SIG-M5 (cell line): ENCODE results near the gene MAEA.
"Not testable (repeated sequence)": the region's sequence is repeated elsewhere in the genome, so short reads cannot be mapped to it uniquely, and the experiment has no call there.

Experiments used
- DNase-seq: peaks from one replicate; lab custom pipeline; 2025; lab: John Stamatoyannopoulos, UW

MAEA gene

GRCh38 chr4:1335193-1335883, 45.6 kb downstream of the MAEA start:
- not testable (repeated sequence) for DNase-seq

- DNase-seq, result peak; percentile 29
Observed at GRCh38 chr4:1336088-1336491, 46.4 kb downstream of the MAEA start.

- no peak for DNase-seq
Observed at GRCh38 chr4:1337376-1337831, 47.7 kb downstream of the MAEA start.

GRCh38 chr4:1337951-1338751, 48.5 kb downstream of the MAEA start:
- DNase-seq, result no peak

- DNase-seq, result no peak
Observed at GRCh38 chr4:1338752-1339414, 49.2 kb downstream of the MAEA start.

- no peak for DNase-seq
Observed at GRCh38 chr4:1339489-1339888, 49.8 kb downstream of the MAEA start.

GRCh38 chr4:1340181-1340747, 50.6 kb downstream of the MAEA start:
- no peak for DNase-seq

GRCh38 chr4:1340861-1341260, 51.2 kb downstream of the MAEA start:
- DNase-seq, result no peak

GRCh38 chr4:1342003-1342402, 52.3 kb downstream of the MAEA start:
- DNase-seq, result no peak

- DNase-seq, result no peak
Observed at GRCh38 chr4:1344696-1345095, 55.0 kb downstream of the MAEA start.

- no peak for DNase-seq
Observed at GRCh38 chr4:1345903-1346780, 56.5 kb downstream of the MAEA start.

- DNase-seq, result peak; percentile 76
Observed at GRCh38 chr4:1346781-1347409, 57.2 kb downstream of the MAEA start, which contains the start of gene UVSSA. Gene UVSSA (plus strand): TSS chr4:1347208. CDS start chr4:1348092, 884 bp downstream.

GRCh38 chr4:1347410-1347864, 57.7 kb downstream of the MAEA start:
- DNase-seq, result no peak

- DNase-seq, result no peak
Observed at GRCh38 chr4:1348014-1348513, 58.4 kb downstream of the MAEA start.

- no peak for DNase-seq
Observed at GRCh38 chr4:1348746-1349145, 59.1 kb downstream of the MAEA start.

- DNase-seq, result no peak
Observed at GRCh38 chr4:1349359-1350168, 59.9 kb downstream of the MAEA start.

GRCh38 chr4:1350169-1350520, 60.5 kb downstream of the MAEA start:
- no peak for DNase-seq

GRCh38 chr4:1351854-1352566, 62.3 kb downstream of the MAEA start:
- DNase-seq, result no peak

- no peak for DNase-seq
Observed at GRCh38 chr4:1352567-1352900, 62.8 kb downstream of the MAEA start.
